ENCODE measurements around the gene MED13L. TPM values are rescaled to one million over a fixed set of nuclear protein-coding genes. Genes with fewer than 3 reads are reported as not detected.

MED13L gene
- total RNA-seq, 4 donors from 2014 or later: 173 to 222 (median 192) TPM

GRCh38 chr12:116273813-116274550, 3.5 kb downstream of the MED13L start:
- no peak for ATAC-seq
- Histone ChIP-seq H3K9me3 (no peaks in the 10 kb centered on the region), H3K27ac (no peak overlapping the region), H3K36me3 (no peaks in the 10 kb centered on the region), H3K4me1 (peaks cover 0 to 66% (median 16%) of the 10 kb centered on the region in 3 donors), H3K27me3 (no peaks in the 10 kb centered on the region), H3K4me3 (peak overlapping the region in 1 of 2 donors; percentile 85)
- 38 to 56% methylated on average over 4 of the region's 4 CpGs for WGBS, 2 donors (ENCODE audit: low coverage in 1 of 2)
- TF ChIP-seq POLR2A (IDR thresholded peaks at IDR 0.05): no peak
- TF ChIP-seq CTCF (IDR thresholded peaks at IDR 0.05): no peak
- no peak for TF ChIP-seq EP300 (IDR thresholded peaks at IDR 0.05)
- TF ChIP-seq POLR2AphosphoS5 (IDR thresholded peaks at IDR 0.05): no peak

- Histone ChIP-seq H3K9me3 (no peaks in the 10 kb centered on the region), H3K27me3 (no peaks in the 10 kb centered on the region), H3K4me1 (peaks cover 41 to 86% (median 45%) of the 10 kb centered on the region in 3 donors), H3K27ac (no peak overlapping the region), H3K4me3 (no peak overlapping the region), H3K36me3 (no peaks in the 10 kb centered on the region)
- TF ChIP-seq POLR2AphosphoS5 (IDR thresholded peaks at IDR 0.05): no peak
- no peak for TF ChIP-seq CTCF (IDR thresholded peaks at IDR 0.05)
- TF ChIP-seq EP300 (IDR thresholded peaks at IDR 0.05): no peak
- TF ChIP-seq POLR2A (IDR thresholded peaks at IDR 0.05): no peak
- no peak for ATAC-seq
- WGBS, 2 donors (ENCODE audit: low coverage in 1 of 2): 20 to 31% methylated on average over 1 of the region's 1 CpG
Observed at GRCh38 chr12:116267948-116268347, 9.5 kb downstream of the MED13L start.

- Histone ChIP-seq H3K36me3 (no peaks in the 10 kb centered on the region), H3K9me3 (no peaks in the 10 kb centered on the region), H3K4me3 (no peak overlapping the region), H3K27me3 (no peaks in the 10 kb centered on the region), H3K4me1 (peaks cover 39 to 86% (median 46%) of the 10 kb centered on the region in 3 donors), H3K27ac (peak overlapping the region in 2 of 4 donors; percentile 19 to 32)
- 40 to 48% methylated on average over 6 of the region's 6 CpGs for WGBS, 2 donors (ENCODE audit: low coverage in 1 of 2)
- TF ChIP-seq EP300 (IDR thresholded peaks at IDR 0.05): no peak
- TF ChIP-seq CTCF (IDR thresholded peaks at IDR 0.05): no peak
- no peak for TF ChIP-seq POLR2A (IDR thresholded peaks at IDR 0.05)
- TF ChIP-seq POLR2AphosphoS5 (IDR thresholded peaks at IDR 0.05): no peak
- no peak for ATAC-seq
Observed at GRCh38 chr12:116266631-116267349, 10.7 kb downstream of the MED13L start.

- Histone ChIP-seq H3K4me3 (no peak overlapping the region), H3K27me3 (no peaks in the 10 kb centered on the region), H3K36me3 (no peaks in the 10 kb centered on the region), H3K4me1 (peaks cover 39 to 92% (median 46%) of the 10 kb centered on the region in 3 donors), H3K27ac (peak overlapping the region in 1 of 4 donors; percentile 32), H3K9me3 (no peaks in the 10 kb centered on the region)
- no peak for ATAC-seq
- WGBS, 2 donors (ENCODE audit: low coverage in 1 of 2): 39 to 65% methylated on average over 2 to 3 of the region's 3 CpGs
- TF ChIP-seq POLR2AphosphoS5 (IDR thresholded peaks at IDR 0.05) (no peak), CTCF (IDR thresholded peaks at IDR 0.05) (peak in 1 of 4 experiments; percentile 20)
Observed at GRCh38 chr12:116266168-116266601, 11.3 kb downstream of the MED13L start.
